ENCODE data around the gene NDC1.
"Not testable (repeated sequence)": the region's sequence is repeated elsewhere in the genome, so short reads cannot be mapped to it uniquely, and the experiment has no call there.

Gene NDC1, protein sequence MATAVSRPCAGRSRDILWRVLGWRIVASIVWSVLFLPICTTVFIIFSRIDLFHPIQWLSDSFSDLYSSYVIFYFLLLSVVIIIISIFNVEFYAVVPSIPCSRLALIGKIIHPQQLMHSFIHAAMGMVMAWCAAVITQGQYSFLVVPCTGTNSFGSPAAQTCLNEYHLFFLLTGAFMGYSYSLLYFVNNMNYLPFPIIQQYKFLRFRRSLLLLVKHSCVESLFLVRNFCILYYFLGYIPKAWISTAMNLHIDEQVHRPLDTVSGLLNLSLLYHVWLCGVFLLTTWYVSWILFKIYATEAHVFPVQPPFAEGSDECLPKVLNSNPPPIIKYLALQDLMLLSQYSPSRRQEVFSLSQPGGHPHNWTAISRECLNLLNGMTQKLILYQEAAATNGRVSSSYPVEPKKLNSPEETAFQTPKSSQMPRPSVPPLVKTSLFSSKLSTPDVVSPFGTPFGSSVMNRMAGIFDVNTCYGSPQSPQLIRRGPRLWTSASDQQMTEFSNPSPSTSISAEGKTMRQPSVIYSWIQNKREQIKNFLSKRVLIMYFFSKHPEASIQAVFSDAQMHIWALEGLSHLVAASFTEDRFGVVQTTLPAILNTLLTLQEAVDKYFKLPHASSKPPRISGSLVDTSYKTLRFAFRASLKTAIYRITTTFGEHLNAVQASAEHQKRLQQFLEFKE

DNA sequence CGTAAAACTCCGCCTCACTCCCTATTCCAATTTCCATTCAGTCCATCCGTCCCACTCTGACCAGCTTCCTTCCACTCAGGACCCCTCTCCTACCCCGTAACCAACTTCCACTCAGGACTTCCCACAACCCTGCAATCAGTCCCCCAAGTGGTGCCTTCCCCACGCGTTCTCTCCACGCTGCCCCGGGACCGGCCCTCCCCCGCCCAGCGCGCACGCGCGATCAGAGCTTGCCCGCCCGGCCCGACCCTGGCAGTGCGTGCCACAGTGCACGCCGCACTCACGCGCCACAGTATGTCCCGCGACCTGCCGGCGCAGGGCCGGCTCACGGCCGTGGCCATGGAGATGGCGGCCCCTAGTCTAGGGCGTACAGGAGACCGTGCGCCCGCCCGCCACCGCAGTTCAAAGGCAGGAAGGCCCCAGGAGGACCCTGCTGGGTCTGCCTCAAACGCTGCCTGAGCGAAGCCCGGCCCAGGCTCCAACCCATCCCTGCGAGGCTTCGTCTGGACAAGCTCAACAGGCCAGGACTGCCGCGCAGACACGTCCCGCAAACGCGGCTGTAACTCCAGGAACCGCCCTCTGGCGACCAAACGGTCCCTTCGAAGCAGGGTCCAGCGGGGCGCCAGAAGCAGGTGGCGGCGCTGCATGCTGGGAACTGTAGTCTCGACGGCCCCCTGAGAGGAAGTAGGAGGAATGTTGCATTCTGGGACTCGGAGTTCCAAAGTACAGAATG lies at the start of gene NDC1:
Gene NDC1, minus strand, starts transcription at position 373 of the 730 bp plus-strand sequence. Its CDS starts 35 bp downstream, at position 338.
- DNase-seq (ENCODE audit: insufficient read length, low spot score) (peak; percentile 93), FAIRE-seq (peak; percentile 83)

GRCh38 chr1:53883600-53883999 lies 45.5 kb upstream of the NDC1 start:
- FAIRE-seq; DNase-seq (ENCODE audit: insufficient read length, low spot score): not testable (repeated sequence)

DNA sequence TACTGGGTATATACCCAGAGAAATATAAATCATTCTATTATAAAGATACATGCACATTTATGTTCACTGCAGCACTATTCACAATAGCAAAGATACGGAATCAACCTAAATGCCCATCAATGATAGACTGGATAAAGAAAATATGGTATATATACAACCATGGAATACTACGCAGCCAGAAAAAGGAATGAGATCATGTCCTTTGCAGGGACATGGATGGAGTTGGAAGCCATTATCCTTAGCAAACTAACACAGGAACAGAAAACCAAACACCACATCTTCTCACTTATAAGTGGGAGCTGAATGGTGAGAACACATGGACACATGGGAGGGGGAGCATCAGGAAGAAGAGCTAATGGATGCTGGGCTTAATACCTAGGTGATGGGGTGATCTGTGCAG lies 43.8 kb upstream of the NDC1 start:
- FAIRE-seq; DNase-seq (ENCODE audit: insufficient read length, low spot score): not testable (repeated sequence)

DNA sequence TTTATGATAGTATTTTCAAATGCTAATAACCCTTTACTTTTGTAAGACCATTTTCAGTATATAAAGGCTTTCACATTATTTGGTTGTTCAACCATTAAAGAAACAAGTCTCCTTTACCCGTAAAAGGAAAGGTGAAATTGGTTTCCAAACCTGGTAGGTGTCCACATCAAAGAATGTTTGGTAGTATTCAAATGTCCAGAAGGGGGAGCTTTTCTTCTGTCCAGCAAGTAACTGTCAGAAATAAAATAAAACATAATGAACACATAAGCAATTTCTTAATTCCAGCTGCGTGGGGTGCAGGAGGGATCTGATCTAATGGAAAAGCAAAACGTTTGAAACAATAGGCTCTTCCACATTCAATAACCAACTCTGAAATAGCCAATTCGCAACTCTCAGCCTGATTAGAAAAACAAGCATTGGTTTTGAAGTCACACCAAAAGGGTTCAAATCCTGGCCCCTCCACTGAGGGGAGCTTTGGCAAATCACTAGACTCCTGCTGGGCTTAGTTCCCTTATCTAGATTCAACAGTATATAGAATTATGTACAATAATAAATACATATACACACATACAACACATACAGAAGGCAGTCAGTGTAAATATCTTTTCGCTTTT lies 40.5 kb upstream of the NDC1 start:
- no peak for FAIRE-seq
- DNase-seq (ENCODE audit: insufficient read length, low spot score), result no peak

DNA sequence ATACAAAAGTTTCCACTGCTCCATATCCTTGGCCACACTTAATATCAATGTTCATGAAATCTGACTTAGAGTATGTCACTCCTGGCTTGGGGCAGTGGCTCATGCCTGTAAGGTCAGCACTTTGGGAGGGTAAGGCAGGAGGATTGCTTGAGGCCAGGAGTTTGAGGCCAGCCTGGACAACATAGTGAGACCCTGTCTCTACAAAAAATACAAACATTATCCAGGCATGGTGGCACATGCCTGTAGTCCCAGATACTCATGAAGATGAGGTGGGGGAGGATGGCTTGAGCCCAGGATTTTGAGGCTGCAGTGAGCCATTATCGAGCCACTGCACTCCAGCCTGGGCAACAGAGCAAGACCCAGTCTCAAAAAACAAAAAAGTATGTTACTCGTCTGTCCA lies 37.1 kb upstream of the NDC1 start:
- FAIRE-seq; DNase-seq (ENCODE audit: insufficient read length, low spot score): not testable (repeated sequence)

DNA sequence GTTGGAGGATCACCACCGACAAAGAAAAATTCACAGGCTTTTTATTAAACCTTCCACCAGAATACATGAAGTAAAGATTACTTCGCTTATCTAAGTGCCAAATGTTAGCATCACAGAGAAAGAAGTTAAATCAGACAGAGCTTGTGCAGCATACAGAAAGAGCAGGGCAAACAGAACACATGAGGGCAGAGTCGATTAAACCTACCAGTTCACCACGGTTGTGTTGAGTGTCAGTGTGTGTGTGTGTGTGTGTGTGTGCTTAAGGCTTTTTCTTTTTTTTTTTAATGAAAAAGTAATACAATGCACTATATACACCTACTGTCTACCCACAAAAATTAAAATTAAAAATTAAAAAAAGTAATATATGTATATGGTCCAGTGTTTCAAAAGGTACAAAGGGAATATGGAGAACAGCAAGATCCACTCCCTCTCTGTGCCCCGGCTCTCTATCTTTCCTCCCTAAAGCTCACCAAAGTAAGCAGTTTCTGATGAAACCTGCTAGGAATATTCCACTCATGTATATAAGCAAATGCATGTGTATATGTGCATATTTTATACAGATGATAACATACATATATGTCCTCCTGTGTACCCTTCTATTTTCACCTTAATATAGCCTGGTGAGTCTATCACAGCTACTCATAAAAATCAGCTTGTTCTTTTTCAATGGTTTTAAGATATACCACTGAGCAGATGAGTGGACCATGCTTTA lies 33.8 kb upstream of the NDC1 start:
- DNase-seq (ENCODE audit: insufficient read length, low spot score) (no peak), FAIRE-seq (no peak)

GRCh38 chr1:53871221-53871620 lies 33.1 kb upstream of the NDC1 start:
- FAIRE-seq, result no peak
- no peak for DNase-seq (ENCODE audit: insufficient read length, low spot score)

DNA sequence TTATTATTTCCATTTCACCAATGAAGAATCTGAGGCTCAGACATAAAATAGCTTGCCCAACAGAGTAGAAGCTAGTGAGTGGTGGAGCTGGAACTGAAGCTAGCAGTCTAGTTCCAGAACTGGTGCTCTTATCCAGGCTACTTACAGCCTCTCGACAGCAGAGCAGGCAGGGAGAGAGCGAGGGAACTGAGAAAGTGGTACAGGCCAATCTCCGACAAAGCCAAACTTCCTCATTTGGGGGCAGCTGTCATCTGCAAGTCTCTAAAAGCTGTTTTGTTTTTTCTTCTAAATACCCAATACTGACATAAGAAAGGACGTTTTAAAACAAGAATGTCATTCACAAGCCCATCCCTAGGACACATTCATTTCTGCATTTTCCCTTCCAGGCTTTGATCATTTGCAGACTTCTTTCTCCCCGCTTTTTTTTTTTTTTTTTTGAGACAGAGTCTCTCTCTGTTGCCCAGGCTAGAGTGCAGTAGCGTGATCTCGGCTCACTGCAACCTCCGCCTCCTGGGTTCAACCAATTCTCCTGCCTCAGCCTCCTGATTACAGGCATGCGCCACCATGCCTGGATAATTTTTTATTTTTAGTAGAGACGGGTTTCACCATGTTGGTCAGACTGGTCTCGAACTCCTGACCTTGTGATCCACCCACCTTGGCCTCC lies 31.5 kb upstream of the NDC1 start:
- FAIRE-seq (no peak), DNase-seq (ENCODE audit: insufficient read length, low spot score) (no peak)

DNA sequence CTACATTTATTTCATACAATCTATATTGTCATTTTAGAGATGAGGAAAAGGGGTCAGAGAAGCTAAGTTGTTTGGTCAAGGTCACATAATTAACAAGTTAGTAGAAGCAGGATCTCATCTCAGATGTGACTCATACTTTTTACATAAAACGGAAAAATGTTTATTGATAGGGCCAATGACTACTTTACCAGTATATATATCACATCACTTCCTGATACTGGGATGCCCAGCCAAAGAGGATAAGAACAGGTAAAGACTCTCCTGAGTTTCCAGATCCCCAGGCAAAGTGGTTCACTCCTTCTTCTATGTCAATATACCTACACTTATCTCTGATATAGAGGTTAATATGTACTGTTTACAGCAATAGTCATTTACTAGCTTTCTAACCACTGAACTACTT lies 30.5 kb upstream of the NDC1 start:
- DNase-seq (ENCODE audit: insufficient read length, low spot score), result no peak
- FAIRE-seq, result no peak

GRCh38 chr1:53862507-53862906 lies 24.4 kb upstream of the NDC1 start:
- FAIRE-seq, result no peak

GRCh38 chr1:53860967-53861411 lies 22.9 kb upstream of the NDC1 start:
- FAIRE-seq, result no peak
- peak; percentile 52 for DNase-seq (ENCODE audit: insufficient read length, low spot score)

More at GRCh38 chr1:53862507-53862906, 24.4 kb upstream of the NDC1 start:
- no peak for DNase-seq (ENCODE audit: insufficient read length, low spot score)

DNA sequence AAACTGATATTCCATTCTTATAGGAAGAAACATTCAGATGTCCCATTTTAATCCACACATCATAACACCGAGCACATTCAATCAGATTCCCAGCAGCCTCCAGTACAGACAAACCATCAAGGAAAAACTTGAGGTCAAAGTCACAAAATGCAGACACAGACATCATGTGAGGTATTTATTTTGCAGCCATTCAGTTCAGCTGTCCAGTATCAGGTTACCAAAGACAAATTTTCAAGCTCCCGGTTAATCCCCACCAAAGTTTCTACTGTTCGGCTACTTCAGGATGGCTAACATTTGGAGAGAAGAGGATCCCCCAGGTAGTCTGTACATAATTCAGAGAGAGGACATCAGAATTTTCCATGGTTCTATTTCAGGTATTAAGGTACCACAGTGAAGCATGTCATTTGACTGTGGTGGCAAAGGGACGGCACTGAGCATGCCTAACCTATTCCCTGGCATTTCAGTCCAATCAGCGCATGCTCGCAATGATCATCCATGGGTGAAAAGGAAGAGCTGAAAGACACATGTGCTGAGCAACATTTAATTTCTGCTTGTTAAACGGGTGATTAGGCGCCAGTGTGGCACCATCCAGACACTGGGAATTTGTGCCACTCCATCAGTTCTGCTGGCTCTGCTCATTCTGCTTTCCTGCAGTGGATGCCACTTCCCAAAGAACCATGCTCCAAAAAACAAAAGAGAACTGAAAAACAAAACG lies 13.6 kb upstream of the NDC1 start:
- no peak for DNase-seq (ENCODE audit: insufficient read length, low spot score)
- FAIRE-seq, result peak; percentile 31

- FAIRE-seq, result no peak
Observed at GRCh38 chr1:53850082-53850673, 12.1 kb upstream of the NDC1 start.

GRCh38 chr1:53847980-53848379 lies 9.9 kb upstream of the NDC1 start:
- no peak for FAIRE-seq
- DNase-seq (ENCODE audit: insufficient read length, low spot score), result no peak

More at GRCh38 chr1:53850082-53850673, 12.1 kb upstream of the NDC1 start:
- DNase-seq (ENCODE audit: insufficient read length, low spot score), result no peak

DNA sequence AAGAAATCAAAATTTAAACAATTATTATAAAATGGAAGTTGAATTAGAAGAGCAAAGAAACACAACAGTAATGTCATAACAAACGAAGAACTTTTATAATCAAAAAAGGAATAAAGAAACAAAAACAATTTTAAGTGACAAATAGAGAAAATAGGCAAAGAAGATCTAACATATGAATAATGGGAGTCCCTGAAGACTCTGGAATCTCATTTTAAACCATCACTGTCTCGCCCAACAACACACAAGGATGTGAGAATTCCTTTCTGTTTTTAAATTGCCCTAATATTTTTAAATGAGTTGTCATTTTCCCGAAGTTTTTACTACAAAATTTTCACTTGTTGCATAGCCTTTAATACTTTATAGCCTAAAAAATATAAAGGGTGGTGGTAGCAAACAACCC lies 4.3 kb upstream of the NDC1 start:
- DNase-seq (ENCODE audit: insufficient read length, low spot score) (no peak), FAIRE-seq (no peak)

DNA sequence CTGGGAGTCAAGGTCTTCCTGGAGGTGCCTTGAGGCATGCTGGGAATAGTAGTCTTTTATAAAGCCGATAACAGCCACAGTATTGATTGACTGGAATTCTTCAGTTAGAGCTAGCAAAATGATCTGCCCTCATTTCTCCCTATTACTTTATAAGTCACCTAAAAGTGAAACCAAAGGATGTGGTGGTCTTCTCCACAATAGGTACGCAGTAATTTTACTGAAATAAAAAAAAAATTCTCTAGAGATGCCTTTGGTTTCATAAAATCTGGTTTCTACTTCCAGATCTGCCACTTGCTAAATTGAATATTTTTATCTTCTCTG lies 518 bp upstream of the NDC1 start:
- no peak for DNase-seq (ENCODE audit: insufficient read length, low spot score)
- FAIRE-seq, result no peak

DNA sequence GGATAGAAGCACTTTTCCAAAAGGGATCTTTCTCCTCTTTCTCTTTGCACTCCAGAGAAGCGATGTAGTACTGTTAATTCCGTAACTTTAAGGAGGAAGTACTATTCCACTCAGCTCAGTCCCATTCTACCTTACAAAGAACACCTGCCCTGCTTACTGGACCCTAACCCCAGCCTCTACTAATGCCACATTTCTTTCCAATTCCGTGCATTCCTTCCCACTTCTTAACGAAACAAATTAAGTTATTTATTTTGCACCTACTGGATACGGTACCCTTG lies 511 bp downstream of the NDC1 start:
- DNase-seq (ENCODE audit: insufficient read length, low spot score) (no peak), FAIRE-seq (no peak)

- peak; percentile 31 for DNase-seq (ENCODE audit: insufficient read length, low spot score)
- FAIRE-seq, result no peak
Observed at GRCh38 chr1:53835491-53835890, 2.6 kb downstream of the NDC1 start.

GRCh38 chr1:53834776-53835175 lies 3.3 kb downstream of the NDC1 start:
- FAIRE-seq, result no peak
- no peak for DNase-seq (ENCODE audit: insufficient read length, low spot score)

All from HTR-8/SVneo (cell line).